ENCODE measurements around the gene KCTD3. TPM values are rescaled to one million over a fixed set of nuclear protein-coding genes. Genes with fewer than 3 reads are reported as not detected.

Gene KCTD3
- total RNA-seq, 1 donor from 2014 or later, result 4.7 TPM

DNA sequence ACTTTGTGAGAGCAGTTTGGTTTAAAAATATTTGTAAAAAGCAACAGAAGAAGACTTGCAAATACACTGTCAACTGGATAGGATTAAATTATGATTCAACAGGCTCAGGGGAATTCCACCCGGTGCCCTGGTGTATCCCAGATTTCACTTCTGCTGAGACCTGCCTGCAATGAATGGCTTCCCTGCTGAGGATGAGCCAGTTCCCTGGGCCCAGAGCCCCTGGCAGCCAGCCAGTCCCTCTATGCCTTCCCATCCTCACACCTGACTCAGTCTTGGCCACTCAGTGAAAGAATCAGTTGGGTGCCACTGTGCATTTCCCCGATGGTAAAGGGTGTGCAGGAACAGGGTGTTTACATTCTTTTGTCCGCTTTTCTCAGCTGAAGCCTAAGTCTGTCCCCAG is 64.4 kb downstream of the KCTD3 start:
- H3K9me3 Mint-ChIP-seq, result no peaks in the 10 kb centered on the region
- H3K36me3 Mint-ChIP-seq (ENCODE audit: low read depth), result no peaks in the 10 kb centered on the region
- intact Hi-C loops (cut with micrococcal nuclease), result no loop called here

DNA sequence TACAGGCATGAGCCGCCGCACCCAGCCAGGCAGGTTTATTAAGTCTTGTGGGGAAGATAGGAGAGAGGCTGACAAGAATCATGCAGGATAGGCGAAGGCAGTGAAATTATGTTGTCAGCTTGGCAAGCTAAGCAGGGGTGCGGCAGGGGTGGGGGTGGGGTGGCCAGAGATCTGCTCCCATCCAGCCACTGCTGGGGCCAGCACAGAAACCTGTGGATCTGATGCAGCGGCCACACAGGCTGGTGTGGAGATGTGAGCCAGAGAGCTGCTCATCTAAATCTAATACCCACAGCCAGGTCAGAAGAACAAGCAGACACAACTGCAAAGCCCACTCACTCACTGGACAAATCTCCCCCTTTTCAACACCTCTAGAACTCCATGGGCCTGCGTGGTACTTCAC is 68.7 kb downstream of the KCTD3 start:
- no peaks in the 10 kb centered on the region for H3K36me3 Mint-ChIP-seq (ENCODE audit: low read depth)
- intact Hi-C loops (cut with micrococcal nuclease), result no loop called here
- no peaks in the 10 kb centered on the region for H3K9me3 Mint-ChIP-seq
- no peaks in the 10 kb centered on the region for H3K4me1 Mint-ChIP-seq (ENCODE audit: low read depth)
- H3K27ac Mint-ChIP-seq, result no peak overlapping the region
- DNase-seq (ENCODE audit: low spot score), result no peak
- no peaks in the 10 kb centered on the region for H3K27me3 Mint-ChIP-seq (ENCODE audit: insufficient read depth)
- no peak overlapping the region for H3K4me3 Mint-ChIP-seq

More for the DNA sequence above, 64.4 kb downstream of the KCTD3 start:
- H3K4me3 Mint-ChIP-seq, result no peak overlapping the region
- no peak overlapping the region for H3K27ac Mint-ChIP-seq
- no peaks in the 10 kb centered on the region for H3K4me1 Mint-ChIP-seq (ENCODE audit: low read depth)
- H3K27me3 Mint-ChIP-seq (ENCODE audit: insufficient read depth), result no peaks in the 10 kb centered on the region
- no peak for DNase-seq (ENCODE audit: low spot score)

DNA sequence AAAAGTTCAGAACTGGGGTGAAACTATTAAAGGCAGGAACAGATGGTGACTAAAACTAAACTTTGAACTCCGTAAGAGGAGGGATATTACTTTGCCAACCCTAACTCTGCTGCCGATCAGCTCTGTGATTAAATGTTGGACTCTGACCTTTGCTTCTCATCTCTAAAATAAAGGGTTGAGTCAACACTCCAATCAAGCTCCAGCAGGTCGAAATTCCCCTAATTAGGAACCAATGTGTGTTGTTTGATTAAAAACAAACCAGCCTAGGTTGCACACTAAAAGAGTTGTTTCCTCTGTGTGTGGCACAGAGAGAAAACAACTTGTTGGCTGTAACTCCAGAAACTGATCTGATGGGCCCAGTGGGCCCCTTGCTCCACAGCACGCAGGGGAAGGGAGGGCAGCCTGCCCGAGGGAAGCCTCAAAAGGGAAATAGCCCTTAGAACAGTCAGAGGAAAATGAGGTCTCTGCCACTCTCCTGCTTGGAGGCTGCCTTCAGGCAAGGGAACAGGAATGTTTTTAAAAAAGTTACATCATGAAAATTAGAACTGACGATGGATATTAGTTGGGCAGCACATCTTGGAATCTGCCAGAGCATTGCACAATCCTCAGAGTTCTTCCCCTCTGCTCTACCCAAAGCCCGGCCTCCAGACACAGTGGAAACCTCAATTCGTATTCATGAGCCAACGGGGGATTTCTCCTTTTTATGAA is 69.3 kb downstream of the KCTD3 start:
- DNase-seq (ENCODE audit: low spot score), result no peak
- Mint-ChIP-seq H3K4me1 (ENCODE audit: low read depth) (no peaks in the 10 kb centered on the region), H3K36me3 (ENCODE audit: low read depth) (no peaks in the 10 kb centered on the region), H3K9me3 (no peaks in the 10 kb centered on the region), H3K4me3 (no peak overlapping the region), H3K27ac (no peak overlapping the region), H3K27me3 (ENCODE audit: insufficient read depth) (no peaks in the 10 kb centered on the region)
- intact Hi-C loops (cut with micrococcal nuclease), result no loop called here

DNA sequence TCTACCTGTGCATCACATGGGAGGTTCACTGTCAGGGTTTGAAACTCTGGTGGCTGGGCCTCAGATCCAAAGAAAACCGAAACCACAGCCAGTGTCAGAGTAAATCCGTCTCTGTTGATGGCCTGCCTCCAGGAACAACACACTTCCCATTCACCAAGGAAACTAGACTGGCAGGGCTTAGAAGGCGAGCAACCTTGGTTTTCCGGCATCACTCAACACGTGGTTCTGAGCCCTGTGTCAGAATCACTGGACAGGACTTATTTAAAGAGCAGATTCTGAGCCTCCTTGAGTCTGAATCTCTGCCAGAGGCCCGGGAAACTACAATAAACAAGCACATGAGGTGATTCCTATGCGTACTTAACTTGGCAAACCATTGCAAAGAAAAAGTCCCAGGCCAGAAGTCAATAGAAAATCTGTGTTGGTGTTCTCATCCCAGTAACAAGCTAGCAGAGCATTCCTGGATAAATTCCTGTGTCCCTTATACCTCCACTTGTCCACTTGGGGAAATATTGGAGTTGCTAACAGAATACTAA is 70.0 kb downstream of the KCTD3 start:
- no peaks in the 10 kb centered on the region for H3K9me3 Mint-ChIP-seq
- intact Hi-C loops (cut with micrococcal nuclease), result no loop called here
- no peaks in the 10 kb centered on the region for H3K36me3 Mint-ChIP-seq (ENCODE audit: low read depth)
- no peak overlapping the region for H3K27ac Mint-ChIP-seq
- no peaks in the 10 kb centered on the region for H3K4me1 Mint-ChIP-seq (ENCODE audit: low read depth)
- no peak overlapping the region for H3K4me3 Mint-ChIP-seq
- DNase-seq (ENCODE audit: low spot score), result no peak
- no peaks in the 10 kb centered on the region for H3K27me3 Mint-ChIP-seq (ENCODE audit: insufficient read depth)

DNA sequence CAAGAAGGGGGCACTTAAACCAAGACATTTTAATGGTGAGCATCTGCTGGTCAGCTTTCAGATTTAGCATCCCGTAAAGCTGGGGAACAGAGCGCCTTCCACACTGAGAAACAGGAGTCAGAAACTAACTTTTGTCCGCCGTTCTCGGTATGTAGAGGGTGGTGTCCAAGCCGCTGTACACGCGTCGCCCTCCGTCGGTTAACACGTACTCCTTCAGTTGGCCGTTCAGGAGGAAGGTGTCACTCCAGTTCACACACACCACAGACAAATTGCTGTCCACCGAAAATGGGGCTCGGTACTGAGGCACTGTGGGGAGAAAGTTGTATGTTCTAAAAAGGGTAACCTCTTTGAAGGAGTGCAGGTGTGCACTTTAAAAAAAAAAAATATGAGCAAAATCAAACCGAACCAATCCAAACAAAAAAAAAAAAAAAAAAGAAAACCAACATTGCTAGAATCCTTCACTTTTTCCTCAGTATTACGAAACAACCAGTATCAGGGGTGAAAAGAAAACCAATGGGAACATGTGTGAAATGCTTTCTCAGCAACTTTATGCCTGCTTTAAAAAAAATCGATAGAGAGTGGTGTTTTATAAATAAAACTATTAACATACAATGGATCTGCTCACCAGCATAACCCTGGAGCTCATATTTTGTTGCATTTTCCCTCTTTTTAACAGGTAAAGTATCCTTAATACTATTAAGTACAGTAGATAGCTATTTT is 73.5 kb downstream of the KCTD3 start:
- no peak overlapping the region for H3K4me3 Mint-ChIP-seq
- H3K36me3 Mint-ChIP-seq (ENCODE audit: low read depth), result no peaks in the 10 kb centered on the region
- no peak for DNase-seq (ENCODE audit: low spot score)
- no peaks in the 10 kb centered on the region for H3K9me3 Mint-ChIP-seq
- H3K4me1 Mint-ChIP-seq (ENCODE audit: low read depth), result no peaks in the 10 kb centered on the region
- H3K27me3 Mint-ChIP-seq (ENCODE audit: insufficient read depth), result no peaks in the 10 kb centered on the region
- intact Hi-C loops (cut with micrococcal nuclease), result no loop called here
- no peak overlapping the region for H3K27ac Mint-ChIP-seq

DNA sequence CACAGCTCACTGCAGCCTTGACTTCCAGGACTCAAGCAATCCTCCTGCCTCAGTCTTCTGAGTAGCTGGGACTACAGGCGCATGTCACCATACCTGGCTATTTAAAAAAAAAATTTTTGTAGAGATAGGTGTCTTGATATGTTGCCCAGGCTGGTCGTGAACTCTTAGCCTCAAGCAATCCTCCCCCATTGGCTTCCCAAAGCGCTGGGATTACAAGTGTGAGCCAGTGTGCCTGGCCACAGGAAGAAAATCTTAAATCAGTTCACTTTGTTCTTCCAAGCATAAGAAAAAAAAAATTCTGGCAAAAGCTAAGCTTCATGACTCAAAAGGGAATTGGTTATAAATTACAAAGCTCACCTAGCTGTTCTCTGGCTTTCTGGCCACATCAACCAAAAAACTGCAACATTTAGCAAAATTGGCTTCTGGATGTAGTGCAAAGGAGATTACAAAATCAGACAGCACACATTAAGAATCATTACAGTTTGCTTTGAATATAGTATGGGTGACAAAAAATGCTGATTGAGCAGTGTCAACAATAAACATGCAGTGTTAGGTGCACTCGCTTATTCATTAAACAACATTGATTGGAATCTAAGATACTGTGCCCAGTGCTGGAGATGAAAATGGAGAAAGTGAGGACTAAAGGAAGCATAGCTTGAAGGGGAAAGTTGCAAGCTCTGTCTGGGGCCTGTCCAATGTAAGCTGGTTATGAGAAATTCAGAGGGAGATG is 76.7 kb downstream of the KCTD3 start:
- Mint-ChIP-seq H3K4me1 (ENCODE audit: low read depth) (no peaks in the 10 kb centered on the region), H3K36me3 (ENCODE audit: low read depth) (no peaks in the 10 kb centered on the region), H3K9me3 (no peaks in the 10 kb centered on the region), H3K27ac (no peak overlapping the region), H3K27me3 (ENCODE audit: insufficient read depth) (peaks cover 2% of the 10 kb centered on the region), H3K4me3 (no peak overlapping the region)
- DNase-seq (ENCODE audit: low spot score), result no peak
- intact Hi-C loops (cut with micrococcal nuclease), result no loop called here

DNA sequence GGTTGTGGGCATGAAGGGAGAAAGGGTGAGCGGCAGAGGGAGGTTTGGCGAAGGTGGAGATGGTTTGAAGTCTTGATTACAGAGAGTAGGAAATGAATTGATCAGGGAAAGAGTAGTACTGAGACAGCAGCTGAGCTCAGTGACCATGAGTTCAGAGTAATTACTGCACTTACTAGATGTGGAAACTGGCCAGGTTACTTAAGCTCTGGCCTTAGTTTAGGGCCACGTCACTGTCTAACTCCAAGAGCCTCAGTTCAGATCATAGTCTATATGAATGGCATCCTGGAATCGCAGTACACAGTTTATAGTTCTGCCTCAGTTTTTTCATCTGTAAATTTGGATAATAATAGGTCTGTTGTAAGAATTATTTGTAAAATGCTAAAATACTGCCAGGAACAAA is 78.1 kb downstream of the KCTD3 start:
- DNase-seq (ENCODE audit: low spot score), result no peak
- H3K4me3 Mint-ChIP-seq, result no peak overlapping the region
- no peak overlapping the region for H3K27ac Mint-ChIP-seq
- no peaks in the 10 kb centered on the region for H3K36me3 Mint-ChIP-seq (ENCODE audit: low read depth)
- no peaks in the 10 kb centered on the region for H3K9me3 Mint-ChIP-seq
- H3K4me1 Mint-ChIP-seq (ENCODE audit: low read depth), result no peaks in the 10 kb centered on the region
- intact Hi-C loops (cut with micrococcal nuclease), result no loop called here
- peaks cover 2% of the 10 kb centered on the region for H3K27me3 Mint-ChIP-seq (ENCODE audit: insufficient read depth)

DNA sequence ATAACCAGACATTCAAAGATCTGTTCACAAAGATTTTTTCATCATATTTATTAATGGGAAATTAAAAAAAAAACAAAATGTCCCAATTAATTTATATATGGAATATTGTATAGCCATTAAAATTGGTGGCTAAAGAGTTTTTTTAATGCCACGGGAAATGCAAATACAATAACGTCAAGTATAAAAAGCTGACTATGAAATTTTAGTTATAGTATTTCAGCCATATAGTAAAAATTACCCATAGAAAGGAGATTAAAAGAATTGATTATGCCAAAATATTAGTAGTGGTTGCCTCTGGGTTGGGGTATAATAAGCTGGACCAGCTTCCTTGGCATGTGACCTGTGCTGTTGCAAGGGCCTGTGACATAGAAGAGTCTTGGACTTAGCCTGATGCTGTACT is 78.8 kb downstream of the KCTD3 start:
- H3K9me3 Mint-ChIP-seq, result no peaks in the 10 kb centered on the region
- no peaks in the 10 kb centered on the region for H3K4me1 Mint-ChIP-seq (ENCODE audit: low read depth)
- no peak overlapping the region for H3K4me3 Mint-ChIP-seq
- no peak overlapping the region for H3K27ac Mint-ChIP-seq
- DNase-seq (ENCODE audit: low spot score), result no peak
- no peaks in the 10 kb centered on the region for H3K36me3 Mint-ChIP-seq (ENCODE audit: low read depth)
- H3K27me3 Mint-ChIP-seq (ENCODE audit: insufficient read depth), result peaks cover 2% of the 10 kb centered on the region
- intact Hi-C loops (cut with micrococcal nuclease), result no loop called here

DNA sequence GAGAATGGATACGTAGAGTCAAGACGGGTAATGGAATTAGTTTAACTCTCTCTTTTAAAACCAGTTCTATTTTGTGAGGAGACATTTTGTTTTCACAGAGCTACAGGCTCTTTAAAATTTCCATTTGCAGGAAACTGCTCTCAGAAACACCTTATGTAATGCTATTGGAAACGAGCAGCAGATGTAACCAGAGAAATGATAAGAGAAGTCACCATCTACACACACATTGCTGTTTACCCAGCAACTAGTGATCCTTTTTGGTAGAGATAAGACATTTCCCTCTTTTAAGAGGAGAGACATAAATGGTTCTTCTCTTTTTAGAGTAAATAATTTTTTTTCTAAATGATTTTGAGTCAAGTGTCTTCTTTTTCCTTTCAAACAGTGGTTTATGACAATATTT is 80.6 kb downstream of the KCTD3 start:
- no peaks in the 10 kb centered on the region for H3K36me3 Mint-ChIP-seq (ENCODE audit: low read depth)
- H3K27me3 Mint-ChIP-seq (ENCODE audit: insufficient read depth), result peaks cover 2% of the 10 kb centered on the region
- intact Hi-C loops (cut with micrococcal nuclease), result no loop called here
- no peaks in the 10 kb centered on the region for H3K4me1 Mint-ChIP-seq (ENCODE audit: low read depth)
- H3K27ac Mint-ChIP-seq, result no peak overlapping the region
- H3K4me3 Mint-ChIP-seq, result no peak overlapping the region
- DNase-seq (ENCODE audit: low spot score), result no peak
- H3K9me3 Mint-ChIP-seq, result no peaks in the 10 kb centered on the region

DNA sequence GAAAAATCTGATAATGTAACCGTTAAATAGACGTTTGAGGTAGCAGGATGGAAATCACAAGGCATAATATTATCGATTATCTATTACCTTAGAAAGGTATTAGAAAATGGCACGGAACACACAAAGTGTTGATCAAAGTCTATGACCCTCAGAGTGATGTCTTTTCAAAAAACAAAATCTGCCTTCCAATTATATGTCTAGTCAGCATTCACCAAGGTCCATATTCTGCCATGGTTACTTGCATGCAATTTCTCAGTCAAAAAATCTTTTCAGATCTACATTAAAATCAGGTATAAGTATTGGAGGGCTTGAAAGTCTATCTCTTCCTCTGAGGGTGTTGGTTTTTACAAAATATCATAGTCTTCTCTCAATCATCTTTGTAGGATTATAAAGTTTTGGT is 81.9 kb downstream of the KCTD3 start:
- intact Hi-C loops (cut with micrococcal nuclease), result no loop called here
- no peak overlapping the region for H3K4me3 Mint-ChIP-seq
- H3K9me3 Mint-ChIP-seq, result no peaks in the 10 kb centered on the region
- H3K27ac Mint-ChIP-seq, result no peak overlapping the region
- H3K4me1 Mint-ChIP-seq (ENCODE audit: low read depth), result no peaks in the 10 kb centered on the region
- peaks cover 2% of the 10 kb centered on the region for H3K27me3 Mint-ChIP-seq (ENCODE audit: insufficient read depth)
- H3K36me3 Mint-ChIP-seq (ENCODE audit: low read depth), result no peaks in the 10 kb centered on the region
- no peak for DNase-seq (ENCODE audit: low spot score)

DNA sequence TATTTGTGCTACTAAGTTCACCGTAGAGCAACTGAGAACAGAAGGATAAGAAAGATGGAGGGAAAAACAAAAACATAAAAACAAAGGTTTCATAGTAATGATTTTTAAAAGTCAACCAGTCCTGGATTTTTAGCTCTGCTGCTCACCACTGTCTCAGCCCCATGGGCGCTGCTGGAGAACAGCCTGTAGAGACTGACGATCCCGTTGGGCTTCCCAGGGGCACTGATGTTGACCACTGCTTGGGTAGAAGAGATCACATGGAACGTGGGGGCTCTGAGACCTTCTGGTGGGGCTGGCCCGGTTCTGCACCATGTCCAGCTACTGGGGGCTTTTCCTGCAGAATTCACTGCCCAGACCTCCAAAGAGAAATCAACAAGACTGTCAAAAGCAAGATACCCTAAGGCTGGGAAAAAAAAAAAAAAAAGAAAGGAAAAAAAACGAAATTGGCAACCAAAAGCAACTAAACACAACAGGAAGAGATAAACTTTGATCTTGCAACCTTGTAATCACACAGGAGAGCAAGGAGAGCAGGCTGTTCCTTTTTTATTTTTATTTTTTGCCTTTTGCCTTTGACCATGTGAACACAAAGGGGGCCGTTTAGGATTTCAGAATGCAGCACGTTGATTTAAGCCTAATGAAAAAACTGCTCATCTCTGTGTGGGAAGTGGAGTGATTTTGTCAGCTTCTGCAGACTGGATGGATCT is 83.5 kb downstream of the KCTD3 start:
- Mint-ChIP-seq H3K27ac (no peak overlapping the region), H3K36me3 (ENCODE audit: low read depth) (no peaks in the 10 kb centered on the region), H3K4me3 (no peak overlapping the region), H3K27me3 (ENCODE audit: insufficient read depth) (peaks cover 4% of the 10 kb centered on the region), H3K9me3 (no peaks in the 10 kb centered on the region), H3K4me1 (ENCODE audit: low read depth) (no peaks in the 10 kb centered on the region)
- intact Hi-C loops (cut with micrococcal nuclease), result no loop called here
- DNase-seq (ENCODE audit: low spot score), result no peak

DNA sequence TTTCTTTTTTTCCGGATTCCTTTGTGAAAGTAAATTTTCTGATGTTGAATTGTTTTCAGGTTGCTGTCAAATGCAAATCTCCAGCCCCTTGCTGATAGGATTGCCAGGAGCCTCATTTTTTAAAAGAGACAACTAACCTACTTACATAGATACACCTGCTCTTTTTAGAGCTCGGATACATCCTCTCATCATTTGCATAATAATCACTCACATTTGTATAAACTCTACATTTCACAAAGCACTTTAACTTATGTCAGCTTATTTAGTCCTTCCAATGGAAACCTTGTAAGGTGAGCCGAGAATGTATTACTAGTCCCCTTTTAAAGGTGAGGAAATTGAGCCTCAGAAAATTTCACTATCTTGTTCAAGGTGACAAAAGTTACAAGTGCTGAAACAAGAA is 84.8 kb downstream of the KCTD3 start:
- DNase-seq (ENCODE audit: low spot score), result no peak
- no peaks in the 10 kb centered on the region for H3K9me3 Mint-ChIP-seq
- peaks cover 4% of the 10 kb centered on the region for H3K27me3 Mint-ChIP-seq (ENCODE audit: insufficient read depth)
- no peak overlapping the region for H3K4me3 Mint-ChIP-seq
- no peaks in the 10 kb centered on the region for H3K36me3 Mint-ChIP-seq (ENCODE audit: low read depth)
- no peak overlapping the region for H3K27ac Mint-ChIP-seq
- H3K4me1 Mint-ChIP-seq (ENCODE audit: low read depth), result no peaks in the 10 kb centered on the region
- intact Hi-C loops (cut with micrococcal nuclease), result no loop called here

Data from activated T-helper 1 cell treated with anti-CD3 and anti-CD28 coated beads, Interleukin-12 subunit alpha, Interleukin-12 subunit beta, Interleukin-2, Interleukin-4 antibody, amounts not matched to agents 30 ng/mL and 10 ng/mL and 1 ng/mL, durations not matched to agents 14 hours and 24 hours and 36 hours (primary cell).